ENCODE measurements around the gene SFTPB. TPM values are rescaled to one million over a fixed set of nuclear protein-coding genes. Genes with fewer than 3 reads are reported as not detected.
A peak's percentile ranks its signal among the peaks of the same experiment; 100 is the strongest.

Gene SFTPB
- total RNA-seq, 1 donor from 2014 or later, result not detected

DNA sequence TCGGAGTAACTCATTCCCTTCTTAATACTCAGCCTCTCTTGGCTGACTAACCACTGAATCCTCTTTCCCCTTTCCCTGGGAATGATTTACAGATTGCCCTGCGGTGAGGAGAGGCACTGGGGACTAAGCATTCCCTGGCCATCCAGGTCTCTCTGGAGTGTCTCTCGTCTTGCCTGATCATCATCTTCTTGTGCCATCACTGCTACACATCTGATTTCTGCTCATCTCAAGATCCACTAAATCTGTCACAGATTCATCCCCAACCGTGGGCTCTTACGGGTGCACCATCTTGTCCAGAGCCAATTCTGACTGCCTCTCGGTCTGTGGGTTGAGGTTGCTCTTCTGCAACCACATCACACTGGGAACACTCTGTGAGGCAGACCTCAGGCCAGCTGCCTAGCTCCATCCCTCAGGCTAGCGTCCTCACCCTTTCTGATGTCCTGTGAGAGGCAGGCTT lies 12.0 kb downstream of the SFTPB start:
- Mint-ChIP-seq H3K27me3 (ENCODE audit: low read depth) (no peaks in the 10 kb centered on the region), H3K4me1 (ENCODE audit: low read depth) (no peaks in the 10 kb centered on the region), H3K4me3 (ENCODE audit: low read depth) (no peak overlapping the region), H3K27ac (no peak overlapping the region), H3K36me3 (ENCODE audit: low read depth) (peaks cover 30% of the 10 kb centered on the region), H3K9me3 (no peaks in the 10 kb centered on the region)
- no peak for DNase-seq (ENCODE audit: low spot score)
- intact Hi-C loops (cut with micrococcal nuclease), result no loop called here

- Mint-ChIP-seq H3K4me3 (ENCODE audit: low read depth) (no peak overlapping the region), H3K27me3 (ENCODE audit: low read depth) (no peaks in the 10 kb centered on the region), H3K27ac (no peak overlapping the region), H3K9me3 (no peaks in the 10 kb centered on the region), H3K36me3 (ENCODE audit: low read depth) (peaks cover 37% of the 10 kb centered on the region), H3K4me1 (ENCODE audit: low read depth) (no peaks in the 10 kb centered on the region)
- intact Hi-C loops (cut with micrococcal nuclease), result no loop called here
- no peak for DNase-seq (ENCODE audit: low spot score)
These were observed 14.0 kb downstream of the SFTPB start for GRCh38 chr2:85653996-85654395.

DNA sequence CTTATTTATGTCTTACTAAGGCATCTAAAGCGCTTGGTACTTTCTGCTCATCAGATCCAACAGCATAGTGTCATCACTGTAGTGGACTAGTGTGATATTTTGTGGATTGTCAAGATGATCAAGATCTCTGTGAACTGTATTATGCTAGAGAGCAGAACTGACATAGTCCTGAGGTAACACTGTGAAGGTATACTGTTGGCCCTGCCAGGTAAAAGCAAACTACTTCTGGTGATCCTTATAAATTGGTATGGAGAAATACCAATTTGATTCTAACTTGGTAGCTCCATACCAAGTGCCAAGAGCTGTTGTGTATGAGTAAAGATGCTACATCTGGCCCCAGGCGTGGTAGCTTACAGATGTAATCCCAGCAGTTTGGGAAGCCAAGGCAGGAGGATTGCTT lies 15.9 kb downstream of the SFTPB start:
- Mint-ChIP-seq H3K4me3 (ENCODE audit: low read depth) (no peak overlapping the region), H3K36me3 (ENCODE audit: low read depth) (peaks cover 53% of the 10 kb centered on the region), H3K27me3 (ENCODE audit: low read depth) (no peaks in the 10 kb centered on the region), H3K27ac (no peak overlapping the region), H3K9me3 (no peaks in the 10 kb centered on the region), H3K4me1 (ENCODE audit: low read depth) (no peaks in the 10 kb centered on the region)
- DNase-seq (ENCODE audit: low spot score), result no peak
- intact Hi-C loops (cut with micrococcal nuclease), result no loop called here

- Mint-ChIP-seq H3K36me3 (ENCODE audit: low read depth) (peaks cover 57% of the 10 kb centered on the region), H3K9me3 (no peaks in the 10 kb centered on the region), H3K27me3 (ENCODE audit: low read depth) (no peaks in the 10 kb centered on the region), H3K4me1 (ENCODE audit: low read depth) (no peaks in the 10 kb centered on the region), H3K4me3 (ENCODE audit: low read depth) (no peak overlapping the region), H3K27ac (no peak overlapping the region)
- DNase-seq (ENCODE audit: low spot score), result no peak
- intact Hi-C loops (cut with micrococcal nuclease), result no loop called here
These were observed 16.9 kb downstream of the SFTPB start for GRCh38 chr2:85651097-85651496.

GRCh38 chr2:85650456-85650855 lies 17.5 kb downstream of the SFTPB start:
- intact Hi-C loops (cut with micrococcal nuclease), result no loop called here
- H3K36me3 Mint-ChIP-seq (ENCODE audit: low read depth), result peaks cover 60% of the 10 kb centered on the region
- no peak for DNase-seq (ENCODE audit: low spot score)
- no peaks in the 10 kb centered on the region for H3K9me3 Mint-ChIP-seq
- no peak overlapping the region for H3K27ac Mint-ChIP-seq
- no peak overlapping the region for H3K4me3 Mint-ChIP-seq (ENCODE audit: low read depth)
- H3K4me1 Mint-ChIP-seq (ENCODE audit: low read depth), result no peaks in the 10 kb centered on the region
- no peaks in the 10 kb centered on the region for H3K27me3 Mint-ChIP-seq (ENCODE audit: low read depth)

- H3K27me3 Mint-ChIP-seq (ENCODE audit: low read depth), result no peaks in the 10 kb centered on the region
- H3K4me3 Mint-ChIP-seq (ENCODE audit: low read depth), result no peak overlapping the region
- H3K9me3 Mint-ChIP-seq, result no peaks in the 10 kb centered on the region
- intact Hi-C loops (cut with micrococcal nuclease), result no loop called here
- no peaks in the 10 kb centered on the region for H3K4me1 Mint-ChIP-seq (ENCODE audit: low read depth)
- H3K36me3 Mint-ChIP-seq (ENCODE audit: low read depth), result peaks cover 67% of the 10 kb centered on the region
- no peak for DNase-seq (ENCODE audit: low spot score)
- H3K27ac Mint-ChIP-seq, result no peak overlapping the region
These were observed 18.5 kb downstream of the SFTPB start for GRCh38 chr2:85649201-85650190.

DNA sequence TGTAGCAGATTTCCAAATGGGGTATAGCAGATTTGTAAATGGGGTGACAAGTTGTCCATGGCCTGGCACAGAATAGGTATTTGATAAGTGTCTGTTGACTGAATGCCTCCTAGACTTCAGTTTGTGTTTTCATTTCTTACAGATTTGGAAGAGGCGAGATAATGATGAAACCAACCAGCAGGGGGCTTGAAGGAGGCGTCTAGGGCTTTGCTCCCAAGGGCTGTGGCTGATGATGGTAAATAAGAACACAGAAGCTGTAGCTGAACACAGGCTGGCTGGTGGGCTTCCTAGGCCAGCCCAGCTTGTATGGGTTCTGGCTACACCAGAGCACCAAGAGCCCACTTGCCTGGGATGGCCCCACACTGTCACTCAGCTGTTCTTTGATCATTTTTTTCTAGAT lies 19.4 kb downstream of the SFTPB start:
- H3K36me3 Mint-ChIP-seq (ENCODE audit: low read depth), result peaks cover 75% of the 10 kb centered on the region
- H3K27ac Mint-ChIP-seq, result no peak overlapping the region
- no peak for DNase-seq (ENCODE audit: low spot score)
- H3K4me3 Mint-ChIP-seq (ENCODE audit: low read depth), result no peak overlapping the region
- intact Hi-C loops (cut with micrococcal nuclease), result no loop called here
- no peaks in the 10 kb centered on the region for H3K4me1 Mint-ChIP-seq (ENCODE audit: low read depth)
- H3K27me3 Mint-ChIP-seq (ENCODE audit: low read depth), result no peaks in the 10 kb centered on the region
- no peaks in the 10 kb centered on the region for H3K9me3 Mint-ChIP-seq

- no peaks in the 10 kb centered on the region for H3K9me3 Mint-ChIP-seq
- no peak for DNase-seq (ENCODE audit: low spot score)
- H3K27me3 Mint-ChIP-seq (ENCODE audit: low read depth), result no peaks in the 10 kb centered on the region
- no peak overlapping the region for H3K4me3 Mint-ChIP-seq (ENCODE audit: low read depth)
- no peak overlapping the region for H3K27ac Mint-ChIP-seq
- H3K36me3 Mint-ChIP-seq (ENCODE audit: low read depth), result peaks cover 77% of the 10 kb centered on the region
- H3K4me1 Mint-ChIP-seq (ENCODE audit: low read depth), result peaks cover under 1% of the 10 kb centered on the region
- intact Hi-C loops (cut with micrococcal nuclease), result no loop called here
These were observed 20.0 kb downstream of the SFTPB start for GRCh38 chr2:85647823-85648526.

GRCh38 chr2:85646166-85646565 lies 21.8 kb downstream of the SFTPB start:
- Mint-ChIP-seq H3K27ac (no peak overlapping the region), H3K36me3 (ENCODE audit: low read depth) (peaks cover 84% of the 10 kb centered on the region), H3K4me1 (ENCODE audit: low read depth) (peaks cover 16% of the 10 kb centered on the region)

DNA sequence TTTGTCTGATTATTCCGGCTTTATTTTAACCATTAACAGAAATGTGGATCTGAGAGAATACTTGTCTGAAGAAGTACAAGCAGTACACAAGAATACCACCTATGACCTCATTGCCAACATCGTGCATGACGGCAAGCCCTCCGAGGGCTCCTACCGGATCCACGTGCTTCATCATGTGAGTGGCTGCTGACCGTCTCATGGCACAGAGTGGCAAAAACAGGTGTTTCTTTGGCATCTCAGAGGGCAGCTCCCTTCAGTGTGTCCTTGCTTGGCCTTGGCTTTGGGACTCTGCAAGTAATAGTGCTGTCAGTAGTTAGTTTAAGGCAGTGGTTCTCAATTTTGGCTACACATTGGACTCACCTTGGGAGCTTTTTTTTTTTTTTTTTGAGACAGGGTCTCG lies 23.1 kb downstream of the SFTPB start:
- Mint-ChIP-seq H3K4me3 (ENCODE audit: low read depth) (no peak overlapping the region), H3K4me1 (ENCODE audit: low read depth) (peaks cover 16% of the 10 kb centered on the region), H3K36me3 (ENCODE audit: low read depth) (peaks cover 92% of the 10 kb centered on the region), H3K9me3 (no peaks in the 10 kb centered on the region), H3K27ac (no peak overlapping the region), H3K27me3 (ENCODE audit: low read depth) (no peaks in the 10 kb centered on the region)
- DNase-seq (ENCODE audit: low spot score), result no peak
- intact Hi-C loops (cut with micrococcal nuclease), result no loop called here

More at GRCh38 chr2:85646166-85646565, 21.8 kb downstream of the SFTPB start:
- intact Hi-C loops (cut with micrococcal nuclease), result no loop called here
- no peak for DNase-seq (ENCODE audit: low spot score)
- Mint-ChIP-seq H3K9me3 (no peaks in the 10 kb centered on the region), H3K27me3 (ENCODE audit: low read depth) (no peaks in the 10 kb centered on the region), H3K4me3 (ENCODE audit: low read depth) (no peak overlapping the region)

DNA sequence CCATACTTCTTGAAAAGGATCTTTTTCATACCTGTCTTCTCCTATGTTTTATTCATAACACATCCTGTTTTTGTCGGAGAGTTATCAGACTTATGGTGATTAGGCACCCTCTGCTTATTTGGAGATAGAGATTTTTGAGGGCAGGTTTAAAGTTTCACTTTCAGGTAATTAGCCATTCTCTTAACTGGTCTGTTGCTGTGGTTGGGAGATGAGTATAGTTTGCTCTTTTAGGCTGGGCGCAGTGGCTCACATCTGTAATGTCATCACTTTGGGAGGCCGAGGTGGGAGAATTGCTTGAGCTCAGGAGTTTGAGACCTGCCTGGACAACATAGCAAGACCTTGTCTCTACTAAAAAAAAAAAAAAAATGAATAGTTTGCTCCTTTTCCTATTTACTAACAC lies 25.3 kb downstream of the SFTPB start:
- peaks cover 16% of the 10 kb centered on the region for H3K4me1 Mint-ChIP-seq (ENCODE audit: low read depth)
- no peaks in the 10 kb centered on the region for H3K9me3 Mint-ChIP-seq
- H3K27me3 Mint-ChIP-seq (ENCODE audit: low read depth), result no peaks in the 10 kb centered on the region
- DNase-seq (ENCODE audit: low spot score), result no peak
- H3K4me3 Mint-ChIP-seq (ENCODE audit: low read depth), result no peak overlapping the region
- peaks cover 88% of the 10 kb centered on the region for H3K36me3 Mint-ChIP-seq (ENCODE audit: low read depth)
- H3K27ac Mint-ChIP-seq, result peak overlapping the region; percentile 58
- intact Hi-C loops (cut with micrococcal nuclease), result no loop called here

- peaks cover 7% of the 10 kb centered on the region for H3K4me1 Mint-ChIP-seq (ENCODE audit: low read depth)
- no peak overlapping the region for H3K4me3 Mint-ChIP-seq (ENCODE audit: low read depth)
- H3K27me3 Mint-ChIP-seq (ENCODE audit: low read depth), result no peaks in the 10 kb centered on the region
- intact Hi-C loops (cut with micrococcal nuclease), result loop anchor here (2.0 kb wide), 2 partner anchors 43 to 71 kb away; no protein-coding TSS in a partner anchor
- H3K36me3 Mint-ChIP-seq (ENCODE audit: low read depth), result peaks cover 82% of the 10 kb centered on the region
- H3K9me3 Mint-ChIP-seq, result no peaks in the 10 kb centered on the region
- DNase-seq (ENCODE audit: low spot score), result no peak
- H3K27ac Mint-ChIP-seq, result no peak overlapping the region
These were observed 32.4 kb downstream of the SFTPB start for GRCh38 chr2:85635636-85636035.

DNA sequence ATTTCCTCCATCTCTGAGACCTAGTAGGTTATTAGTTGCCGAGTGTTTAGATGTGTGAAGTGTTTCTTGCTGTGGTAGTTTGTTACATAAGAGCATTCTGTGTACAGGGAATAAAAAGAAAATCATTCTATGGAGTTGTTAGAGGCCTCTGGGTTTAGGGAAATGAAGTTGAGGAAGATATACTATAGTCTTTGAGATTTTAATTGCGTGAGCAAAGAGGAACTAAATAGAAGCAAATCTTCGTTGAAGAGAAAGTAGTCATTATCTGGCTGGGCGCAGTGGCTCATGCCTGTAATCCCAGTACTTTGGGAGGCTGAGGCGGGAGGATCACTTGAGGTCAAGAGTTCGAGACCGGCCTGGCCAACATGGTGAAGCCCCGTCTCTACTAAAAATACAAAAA lies 33.0 kb downstream of the SFTPB start:
- DNase-seq (ENCODE audit: low spot score), result no peak
- Mint-ChIP-seq H3K36me3 (ENCODE audit: low read depth) (peaks cover 82% of the 10 kb centered on the region), H3K4me1 (ENCODE audit: low read depth) (peaks cover 7% of the 10 kb centered on the region), H3K27me3 (ENCODE audit: low read depth) (no peaks in the 10 kb centered on the region), H3K27ac (no peak overlapping the region), H3K9me3 (no peaks in the 10 kb centered on the region), H3K4me3 (ENCODE audit: low read depth) (no peak overlapping the region)
- intact Hi-C loops (cut with micrococcal nuclease), result no loop called here

Measured in activated T-helper 2 cell treated with anti-CD3 and anti-CD28 coated beads, Interferon-gamma antibody, Interleukin-2, Interleukin-4, amounts not matched to agents 10 μg/mL and 5 μg/mL and 100 μg/mL, durations not matched to agents 14 hours and 24 hours and 36 hours (primary cell).